Left renal pelvis (tissue), 4 donors: Measurements from ENCODE around the gene MYH9. TPM values are rescaled to one million over a fixed set of nuclear protein-coding genes. Genes with fewer than 3 reads are reported as not detected.

ENCODE experiments used
- DNase-seq, 4 donors: peaks; one replicate each; pipeline ENCODE4 v3.0.0-alpha.2; 2013; ENCODE audit warnings: low read depth in 4 of 4, low spot score in 3 of 4
- polyA plus RNA-seq, 4 donors: library from polyadenylated mRNA; unstranded; fragments of 120-200 nt; gene quantifications; one replicate each; pipeline ENCODE4 v1.2.1, GENCODE V29; 2013; ENCODE audit not compliant: insufficient read length in 4 of 4

The MYH9 gene
- polyA plus RNA-seq, 4 donors = 131 to 293 (median 286) TPM

DNA sequence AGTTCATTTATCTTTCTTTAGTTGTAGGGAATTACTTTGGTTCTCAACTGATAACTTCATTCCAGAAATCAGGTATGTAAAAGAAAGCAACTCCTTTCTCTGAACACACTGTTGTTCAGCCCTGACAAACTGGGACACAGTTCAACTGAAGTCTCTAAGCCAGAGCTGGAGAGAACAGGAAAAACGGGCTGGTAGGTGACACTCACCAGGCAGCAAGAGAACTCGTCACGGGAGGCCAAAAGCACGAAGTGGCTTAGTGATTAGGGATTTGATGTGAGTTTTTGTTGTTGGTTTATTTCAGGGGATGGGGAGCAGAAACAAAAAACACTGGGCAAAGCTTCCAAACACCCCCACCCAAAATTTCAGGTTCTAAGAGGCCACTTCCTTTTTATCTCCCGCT is 54.1 kb downstream of the MYH9 start:
- DNase-seq = no peak

DNA sequence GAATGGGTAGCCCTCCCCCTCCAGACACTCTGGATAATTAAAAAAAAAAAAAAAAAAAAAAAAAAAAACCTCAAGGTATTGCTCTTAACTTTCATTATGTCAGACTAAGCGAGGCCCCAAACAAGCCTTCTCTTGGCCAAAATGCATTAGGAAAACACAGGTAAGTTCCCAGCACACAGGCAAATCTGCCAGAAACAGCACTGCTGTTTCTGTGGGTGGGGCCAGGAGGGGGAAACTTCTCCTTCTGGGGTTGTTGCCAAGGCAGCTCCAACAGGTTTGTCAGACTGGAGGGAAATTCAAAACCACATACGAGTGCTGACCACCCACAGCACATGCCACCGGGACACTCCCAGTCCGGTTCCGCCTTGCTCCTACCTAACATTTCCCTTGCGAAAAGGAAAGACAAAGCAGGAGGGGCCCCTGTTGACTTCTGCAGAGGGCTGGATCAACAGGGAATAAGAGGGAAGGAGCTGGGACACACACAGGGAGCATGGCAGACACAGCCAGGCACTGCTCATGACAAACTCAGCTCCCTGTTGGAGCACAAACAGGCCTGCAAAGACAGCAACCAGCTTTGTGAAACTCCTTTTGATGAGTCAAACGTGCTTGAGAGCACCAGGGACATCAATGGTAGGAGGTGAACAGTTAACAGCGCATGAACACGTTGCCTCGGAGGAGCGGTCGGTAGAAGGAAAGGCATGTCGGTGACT is 55.0 kb downstream of the MYH9 start:
- DNase-seq = no peak

- DNase-seq = no peak
Observed at GRCh38 chr22:36331912-36332622, 55.7 kb downstream of the MYH9 start.

- no peak for DNase-seq
Observed at GRCh38 chr22:36331306-36331911, 56.4 kb downstream of the MYH9 start.

- DNase-seq = no peak
Observed at GRCh38 chr22:36330655-36331305, 57.0 kb downstream of the MYH9 start.

GRCh38 chr22:36330127-36330526 is 57.6 kb downstream of the MYH9 start:
- no peak for DNase-seq

GRCh38 chr22:36329254-36330078 is 58.3 kb downstream of the MYH9 start:
- no peak for DNase-seq

DNA sequence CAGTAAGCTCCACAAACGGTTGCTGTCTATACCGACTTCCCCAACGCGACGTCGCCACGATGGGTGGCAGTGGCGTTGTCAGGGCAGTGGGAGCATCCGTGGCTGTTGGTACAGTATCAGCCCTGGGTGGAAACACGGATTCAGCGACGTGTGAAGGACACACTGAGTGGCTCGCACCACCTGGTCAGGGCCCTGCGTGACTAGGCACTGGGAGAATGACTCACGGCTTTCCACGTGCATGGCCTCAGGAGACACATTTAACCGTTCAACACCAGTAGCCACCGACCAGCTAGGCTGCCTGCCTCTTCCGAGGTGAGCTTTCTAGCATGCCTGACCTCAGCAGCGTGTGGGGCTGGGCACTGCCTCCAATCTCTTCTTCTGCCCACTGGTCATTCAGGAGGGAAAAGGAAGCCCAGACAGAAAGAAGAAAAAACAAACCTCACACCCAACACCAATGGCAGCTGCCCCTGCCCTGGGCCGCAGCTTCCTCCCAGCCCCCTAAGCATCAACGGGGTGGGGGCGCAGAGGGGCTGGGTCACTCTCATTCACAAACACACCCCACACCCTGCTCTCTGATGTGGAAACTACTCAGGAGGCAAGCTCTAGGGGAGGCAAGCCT is 59.0 kb downstream of the MYH9 start:
- no peak for DNase-seq

- no peak for DNase-seq
Observed at GRCh38 chr22:36327922-36328551, 59.7 kb downstream of the MYH9 start.

DNA sequence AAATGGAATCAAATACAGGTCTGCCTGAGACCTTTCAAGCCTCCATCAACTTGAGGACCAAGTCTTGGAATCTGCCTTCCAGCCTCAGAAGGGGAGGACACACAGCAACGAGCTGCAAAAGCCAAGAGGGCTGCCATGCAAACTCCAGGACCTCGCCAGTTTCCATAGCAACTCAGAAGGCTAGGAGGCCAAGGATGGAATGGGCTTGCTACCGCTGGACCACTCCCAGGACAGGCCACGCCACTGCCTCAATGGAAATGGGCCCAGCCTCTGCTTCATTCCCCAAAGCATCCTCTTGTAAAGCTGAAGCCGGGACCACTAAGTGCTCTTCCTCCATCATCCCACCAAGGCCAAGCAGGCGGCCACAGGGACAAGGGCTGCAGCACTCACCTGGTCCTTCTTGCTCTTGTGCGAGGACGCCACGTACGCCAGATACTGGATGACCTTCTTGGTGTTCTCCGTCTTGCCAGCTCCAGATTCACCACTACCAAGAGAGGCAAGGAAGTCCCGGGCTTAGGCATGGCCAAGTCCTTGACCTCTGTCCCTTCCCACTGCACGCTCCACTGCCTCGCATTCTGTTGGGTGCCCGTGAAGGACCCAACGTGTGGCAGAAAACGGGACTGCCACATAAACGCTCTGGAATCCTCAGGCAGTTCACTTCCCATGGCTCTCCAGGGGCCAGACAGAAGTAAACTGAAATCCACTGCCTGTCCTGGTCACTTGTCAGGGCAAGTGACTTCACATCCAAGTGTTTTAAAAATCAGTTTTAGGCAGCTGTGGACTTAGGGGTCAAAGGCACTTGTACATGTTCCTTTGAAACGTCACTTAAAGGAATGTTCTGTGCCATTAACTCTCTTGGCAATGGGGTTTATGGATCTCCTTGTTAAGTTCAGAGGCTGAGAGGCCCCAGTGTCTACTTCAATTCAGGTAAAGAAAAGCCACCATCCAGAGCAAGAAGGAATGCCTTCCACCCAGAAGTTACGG is 61.3 kb downstream of the MYH9 start:
- DNase-seq = no peak

DNA sequence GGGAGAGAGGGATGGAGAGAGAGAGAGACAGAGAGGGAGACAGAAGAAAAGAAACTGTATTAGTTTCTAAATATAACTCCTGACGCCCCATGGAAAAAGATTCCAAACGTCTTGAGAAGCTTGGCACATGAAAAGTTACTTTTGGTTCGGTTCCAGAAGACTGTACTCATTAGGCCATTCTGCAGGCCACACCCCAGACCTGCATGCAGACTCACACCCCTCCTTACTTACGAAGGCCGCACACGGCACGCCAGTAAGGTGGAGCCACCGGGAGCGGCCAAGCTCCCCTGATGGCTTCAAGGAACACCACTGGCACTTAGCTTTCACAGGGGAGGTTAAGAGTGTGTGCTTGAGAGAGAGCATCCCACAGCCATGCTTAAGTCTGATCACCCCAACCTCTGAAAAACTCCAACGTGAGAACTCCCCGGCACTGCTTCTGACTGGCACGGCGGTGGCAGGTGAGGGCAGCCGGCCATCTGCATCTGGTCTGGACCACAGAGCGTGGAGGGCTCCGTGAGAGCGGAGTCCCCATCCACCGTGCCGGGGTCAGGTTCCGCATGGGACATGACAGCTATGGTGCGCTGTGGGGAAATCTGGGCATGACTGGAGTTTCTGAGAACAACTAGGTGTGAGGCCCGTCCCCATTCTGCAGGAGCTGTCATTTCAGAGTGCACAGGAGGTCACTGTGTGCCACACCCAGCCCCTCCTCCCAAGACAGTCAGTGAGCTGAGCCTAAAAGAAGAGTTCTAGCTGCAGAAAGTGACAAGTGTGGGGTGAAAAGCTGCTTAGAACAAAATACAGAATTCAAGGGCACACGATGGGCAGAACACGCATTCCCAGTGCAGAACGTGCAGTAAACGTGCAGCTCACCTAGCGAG is 62.4 kb downstream of the MYH9 start:
- no peak for DNase-seq

DNA sequence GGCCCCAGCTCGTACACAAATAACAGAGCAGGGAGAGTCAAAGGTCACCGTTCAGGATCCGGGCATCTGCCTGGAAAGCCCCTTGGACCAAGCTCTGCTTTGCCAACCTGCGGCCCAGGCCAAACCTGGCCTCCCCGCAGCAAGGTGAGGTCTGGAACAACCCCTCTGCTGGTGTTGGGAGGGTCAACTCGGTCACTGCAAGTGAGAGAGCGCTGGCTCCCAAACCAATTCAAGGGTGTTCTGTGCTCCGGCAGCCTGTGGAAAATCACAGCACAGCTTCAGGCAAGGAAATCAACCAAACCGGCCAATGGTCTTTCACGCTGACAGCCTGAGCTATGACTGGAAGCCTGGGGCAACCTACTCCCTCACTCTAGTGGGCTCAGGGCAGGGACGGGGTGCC is 63.4 kb downstream of the MYH9 start:
- no peak for DNase-seq

- no peak for DNase-seq
Observed at GRCh38 chr22:36323855-36324331, 63.9 kb downstream of the MYH9 start.

DNA sequence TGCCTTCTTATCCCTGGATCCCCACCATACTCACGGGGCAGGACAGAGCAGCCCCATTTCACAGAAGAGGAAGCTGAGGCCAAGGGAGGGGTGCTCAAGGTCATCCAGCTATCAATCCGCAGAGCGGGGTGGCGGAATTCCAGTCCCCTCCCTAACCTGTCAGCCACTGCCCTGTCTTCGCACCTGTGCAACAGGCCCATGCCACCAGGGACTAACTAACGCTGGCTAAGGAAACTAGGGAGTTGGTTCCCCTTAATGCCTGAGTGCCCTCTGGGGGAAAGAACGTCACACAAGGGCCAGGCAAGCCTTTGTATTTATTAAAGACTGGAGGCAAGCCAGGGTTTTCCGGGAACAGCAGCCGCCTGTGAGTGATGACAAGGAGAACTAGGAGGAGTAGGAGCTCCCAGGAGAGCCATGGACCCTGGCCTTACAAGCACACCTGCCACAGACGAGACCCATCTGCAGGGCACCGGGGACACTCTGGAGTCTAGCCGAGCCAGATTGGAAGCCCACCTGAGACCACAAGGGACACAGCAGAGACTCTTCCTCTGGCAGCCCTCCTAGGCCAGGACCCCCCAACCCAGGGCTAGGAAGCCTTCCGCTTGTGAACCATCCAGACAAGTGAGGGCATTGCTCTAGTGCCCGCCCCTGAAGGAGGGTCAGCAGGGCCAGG is 64.4 kb downstream of the MYH9 start:
- no peak for DNase-seq

DNA sequence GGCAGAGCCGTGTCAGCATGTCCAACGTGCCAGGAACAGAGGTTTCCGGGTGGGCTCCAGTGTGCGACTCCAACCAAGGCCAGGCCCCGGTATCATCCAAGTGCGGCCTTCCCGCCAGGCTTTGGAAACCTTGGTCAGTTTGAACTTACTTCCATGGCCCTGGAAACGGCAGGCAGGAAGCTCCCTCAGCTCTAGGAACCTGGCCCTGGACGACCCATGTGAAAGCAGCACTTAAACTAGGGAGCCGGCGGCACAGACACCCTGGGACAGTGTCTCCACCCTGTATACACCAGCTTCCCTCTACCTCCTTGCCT is 65.2 kb downstream of the MYH9 start:
- no peak for DNase-seq

- DNase-seq = no peak
Observed at GRCh38 chr22:36321797-36322601, 65.8 kb downstream of the MYH9 start.
